D721Med (cell line): ENCODE data around the gene OTOF.
A peak's percentile ranks its signal among the peaks of the same experiment; 100 is the strongest.

ENCODE experiments used
- DNase-seq: peaks from one replicate; pipeline ENCODE4 v3.0.0; 2011; ENCODE audit warnings: low spot score; ENCODE audit not compliant: insufficient read length
- FAIRE-seq: peaks from 2 replicates; lab custom pipeline; 2011; peaks lifted over from hg19 to GRCh38; lab: Jason Lieb, UNC
- CTCF ChIP-seq: IDR thresholded peaks from 2 replicates; pipeline ENCODE4 v1.5.1; 2012; ENCODE audit warnings: mild to moderate bottlenecking, control low read depth; ENCODE audit not compliant: insufficient read depth; ENCODE audit errors: missing control alignments

Gene OTOF

GRCh38 chr2:26438526-26438925 lies 39.4 kb downstream of the OTOF start:
- TF ChIP-seq CTCF = no peak
- DNase-seq (no peak), FAIRE-seq (peak; percentile 29)

GRCh38 chr2:26435106-26435505 lies 42.8 kb downstream of the OTOF start:
- FAIRE-seq = no peak
- no peak for DNase-seq
- no peak for TF ChIP-seq CTCF

- DNase-seq (no peak), FAIRE-seq (no peak)
- TF ChIP-seq CTCF = no peak
Observed at GRCh38 chr2:26432859-26433258, 45.1 kb downstream of the OTOF start.

GRCh38 chr2:26432363-26432762 lies 45.6 kb downstream of the OTOF start:
- FAIRE-seq (no peak), DNase-seq (no peak)
- TF ChIP-seq CTCF = no peak

- FAIRE-seq (no peak), DNase-seq (no peak)
- TF ChIP-seq CTCF = no peak
Observed at GRCh38 chr2:26430826-26431225, 47.1 kb downstream of the OTOF start.

- no peak for TF ChIP-seq CTCF
- DNase-seq (no peak), FAIRE-seq (no peak)
Observed at GRCh38 chr2:26429779-26430578, 47.9 kb downstream of the OTOF start.

- no peak for TF ChIP-seq CTCF
- FAIRE-seq = no peak
- DNase-seq = no peak
Observed at GRCh38 chr2:26428846-26429245, 49.1 kb downstream of the OTOF start.
